Fibroblast of peridontal ligament (primary cell): ENCODE results near the gene GATA1.
"Not testable (repeated sequence)": the region's sequence is repeated elsewhere in the genome, so short reads cannot be mapped to it uniquely, and the experiment has no call there.

Experiments
- DNase-seq: peaks from one replicate; pipeline ENCODE4 v3.0.0-alpha.2; 2010; ENCODE audit errors: extremely low read depth

GATA1 gene

GRCh38 chrX:48814722-48815121, 28.3 kb downstream of the GATA1 start:
- DNase-seq = no peak

GRCh38 chrX:48815266-48815665, 28.9 kb downstream of the GATA1 start:
- DNase-seq = no peak

- no peak for DNase-seq
Observed at GRCh38 chrX:48816014-48816810, 29.8 kb downstream of the GATA1 start.

- no peak for DNase-seq
Observed at GRCh38 chrX:48818098-48818497, 31.7 kb downstream of the GATA1 start.

GRCh38 chrX:48818866-48819265, 32.5 kb downstream of the GATA1 start:
- no peak for DNase-seq

- DNase-seq = not testable (repeated sequence)
Observed at GRCh38 chrX:48819394-48819793, 33.0 kb downstream of the GATA1 start.

GRCh38 chrX:48823053-48823452, 36.7 kb downstream of the GATA1 start:
- no peak for DNase-seq

- DNase-seq = no peak
Observed at GRCh38 chrX:48824066-48824465, 37.7 kb downstream of the GATA1 start.

GRCh38 chrX:48826135-48826875, 39.9 kb downstream of the GATA1 start, which contains the start of gene ERAS:
Gene ERAS (plus strand): TSS chrX:48826513. CDS start chrX:48829124, 2,611 bp downstream.
- no peak for DNase-seq

GRCh38 chrX:48826876-48827653, 40.7 kb downstream of the GATA1 start:
- DNase-seq = no peak

- no peak for DNase-seq
Observed at GRCh38 chrX:48827654-48827968, 41.2 kb downstream of the GATA1 start.

- DNase-seq = no peak
Observed at GRCh38 chrX:48829016-48829735, 42.8 kb downstream of the GATA1 start.

GRCh38 chrX:48831136-48831908, 44.9 kb downstream of the GATA1 start:
- no peak for DNase-seq

GRCh38 chrX:48831909-48832291, 45.5 kb downstream of the GATA1 start:
- no peak for DNase-seq

GRCh38 chrX:48833542-48834138, 47.2 kb downstream of the GATA1 start:
- no peak for DNase-seq

GRCh38 chrX:48834383-48834709, 48.0 kb downstream of the GATA1 start:
- DNase-seq = no peak

GRCh38 chrX:48835524-48836329, 49.3 kb downstream of the GATA1 start, which contains the start of gene PCSK1N:
Gene PCSK1N (minus strand): TSS chrX:48835610. CDS start chrX:48835532, 78 bp downstream.
- DNase-seq = no peak

- no peak for DNase-seq
Observed at GRCh38 chrX:48839686-48840085, 53.3 kb downstream of the GATA1 start.
